22Rv1 (cell line): Measurements from ENCODE around the gene GPX5.
"Not testable (repeated sequence)": the region's sequence is repeated elsewhere in the genome, so short reads cannot be mapped to it uniquely, and the experiment has no call there.

Experiments
- H3K27ac ChIP-seq: fragments of 450-650 bp; 2 replicates; pipeline ENCODE4 v1.5.1; 2017
- CTCF ChIP-seq: fragments of 450-650 bp; IDR thresholded peaks from 2 replicates; pipeline ENCODE4 v1.5.1; 2017; ENCODE audit warnings: mild to moderate bottlenecking
- ZFX ChIP-seq: fragments of 450-650 bp; IDR thresholded peaks from 2 replicates; pipeline ENCODE4 v1.6.1; 2017; ENCODE audit warnings: antibody characterized with exemption, borderline replicate concordance

Gene GPX5

GRCh38 chr6:28537509-28538140 lies 11.9 kb downstream of the GPX5 start:
- no peak overlapping the region for H3K27ac ChIP-seq
- no peak for TF ChIP-seq CTCF
- no peak for TF ChIP-seq ZFX

GRCh38 chr6:28541996-28542395 lies 16.3 kb downstream of the GPX5 start:
- TF ChIP-seq ZFX (no peak), CTCF (no peak)
- peak overlapping the region; percentile 86 for H3K27ac ChIP-seq

GRCh38 chr6:28542440-28543296 lies 17.0 kb downstream of the GPX5 start:
- H3K27ac ChIP-seq, result peak overlapping the region; percentile 86
- TF ChIP-seq ZFX (no peak), CTCF (peak; percentile 88)

GRCh38 chr6:28543651-28544610 lies 18.2 kb downstream of the GPX5 start:
- no peak overlapping the region for H3K27ac ChIP-seq

GRCh38 chr6:28545955-28546354 lies 20.3 kb downstream of the GPX5 start:
- H3K27ac ChIP-seq, result no peak overlapping the region
- no peak for TF ChIP-seq ZFX
- TF ChIP-seq CTCF, result no peak

More at GRCh38 chr6:28543651-28544610, 18.2 kb downstream of the GPX5 start:
- TF ChIP-seq CTCF (no peak), ZFX (no peak)

GRCh38 chr6:28547003-28547402 lies 21.3 kb downstream of the GPX5 start:
- not testable (repeated sequence) for H3K27ac ChIP-seq

- TF ChIP-seq CTCF (no peak), ZFX (no peak)
- no peak overlapping the region for H3K27ac ChIP-seq
Observed at GRCh38 chr6:28551891-28552666, 26.4 kb downstream of the GPX5 start.
